ENCODE data around the gene OPA3. TPM values are rescaled to one million over a fixed set of nuclear protein-coding genes. Genes with fewer than 3 reads are reported as not detected.

OPA3 gene
- total RNA-seq, 2 experiments from 2014 or later: 13.7 to 14.3 TPM

- intact Hi-C loops (cut with micrococcal nuclease): loop anchor here (10.0 kb wide), 1 partner anchor 47 kb away; no protein-coding TSS in a partner anchor
- DNase-seq: no peak
- H3K9me3 Mint-ChIP-seq: no peaks in the 10 kb centered on the region
- peaks cover 7% of the 10 kb centered on the region for H3K4me1 Mint-ChIP-seq (ENCODE audit: low read depth)
- H3K4me3 Mint-ChIP-seq: no peak overlapping the region
- CTCF ChIA-PET: interaction anchor here (1.0 to 1.7 kb wide), 4 partner anchors 14 to 43 kb away, joined by 3 to 11 read pairs (median 4); no protein-coding TSS in a partner anchor
- TF ChIP-seq CTCF (IDR thresholded peaks at IDR 0.05): no peak
- no peaks in the 10 kb centered on the region for H3K27me3 Mint-ChIP-seq
- H3K27ac Mint-ChIP-seq: no peak overlapping the region
- POLR2A ChIA-PET: interaction anchor here (0.7 kb wide), 1 partner anchor 90 kb away, joined by 4 read pairs; no protein-coding TSS in a partner anchor
- H3K36me3 Mint-ChIP-seq (ENCODE audit: low read depth): peaks cover 2% of the 10 kb centered on the region
- ATAC-seq: no peak
Observed at GRCh38 chr19:45571457-45572220, 13.0 kb downstream of the OPA3 start.

DNA sequence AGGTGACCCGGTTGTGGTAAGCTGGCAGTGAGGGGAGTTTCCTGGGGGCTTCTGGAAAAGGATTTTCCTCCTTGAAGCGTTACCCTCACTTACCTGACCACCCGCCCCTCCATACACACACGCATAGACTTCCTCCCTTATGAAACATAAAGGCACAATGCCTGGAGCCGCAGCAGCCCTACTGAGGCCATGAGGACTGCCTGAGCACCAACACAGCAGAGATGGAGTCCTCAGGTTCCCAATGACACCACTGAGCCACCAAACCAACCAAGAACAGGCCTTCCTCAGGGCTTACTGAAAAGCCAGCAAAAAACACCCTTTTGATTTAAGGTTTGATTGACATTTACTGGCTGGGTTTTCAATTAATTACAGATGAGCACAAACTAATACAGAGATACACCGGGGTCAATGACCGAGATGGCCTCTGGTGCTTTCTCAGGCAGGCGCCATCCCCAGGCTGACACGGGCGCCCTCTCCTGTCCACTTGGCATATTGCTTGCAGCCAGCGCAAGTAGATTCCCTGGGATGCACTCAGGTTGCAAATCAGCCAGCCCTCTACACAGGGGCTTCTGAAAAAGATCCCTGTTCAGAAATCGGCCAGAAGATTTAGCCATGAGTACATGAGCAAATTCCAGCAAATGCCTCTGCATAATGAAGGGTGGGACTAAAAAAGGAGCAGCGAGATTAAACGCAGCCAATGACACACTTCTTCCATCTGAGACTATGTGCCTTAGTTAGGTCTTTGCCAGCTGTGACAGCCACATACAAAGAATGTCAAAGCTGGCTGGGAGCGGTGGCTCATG is 14.8 kb downstream of the OPA3 start:
- no peak overlapping the region for H3K27ac Mint-ChIP-seq
- POLR2A ChIA-PET: no interaction called here

GRCh38 chr19:45568732-45569131 is 15.9 kb downstream of the OPA3 start:
- intact Hi-C loops (cut with micrococcal nuclease): no loop called here

More for the DNA sequence above, 14.8 kb downstream of the OPA3 start:
- intact Hi-C loops (cut with micrococcal nuclease): loop anchor here (10.0 kb wide), 1 partner anchor 45 kb away; no protein-coding TSS in a partner anchor
- H3K4me3 Mint-ChIP-seq: no peak overlapping the region
- no peaks in the 10 kb centered on the region for H3K27me3 Mint-ChIP-seq
- CTCF ChIA-PET: interaction anchor here (0.9 to 3.6 kb wide), 4 partner anchors 8 to 23 kb away, joined by 3 to 25 read pairs (median 3); no protein-coding TSS in a partner anchor
- DNase-seq (peak; percentile 81), ATAC-seq (peak; percentile 91)
- peaks cover 7% of the 10 kb centered on the region for H3K4me1 Mint-ChIP-seq (ENCODE audit: low read depth)
- no peaks in the 10 kb centered on the region for H3K9me3 Mint-ChIP-seq
- TF ChIP-seq CTCF (IDR thresholded peaks at IDR 0.05): peak; percentile 72
- peaks cover 2% of the 10 kb centered on the region for H3K36me3 Mint-ChIP-seq (ENCODE audit: low read depth)

GRCh38 chr19:45567609-45568008 is 17.0 kb downstream of the OPA3 start:
- H3K4me3 Mint-ChIP-seq: no peak overlapping the region
- no peak for ATAC-seq
- peaks cover 23% of the 10 kb centered on the region for H3K4me1 Mint-ChIP-seq (ENCODE audit: low read depth)
- ChIA-PET CTCF (interaction anchor here (1.6 to 3.6 kb wide), 2 partner anchors 10 to 82 kb away, joined by 5 to 25 read pairs; no protein-coding TSS in a partner anchor), POLR2A (no interaction called here)
- no peak for DNase-seq
- H3K27ac Mint-ChIP-seq: no peak overlapping the region
- no peaks in the 10 kb centered on the region for H3K27me3 Mint-ChIP-seq
- intact Hi-C loops (cut with micrococcal nuclease): no loop called here
- TF ChIP-seq CTCF (IDR thresholded peaks at IDR 0.05): no peak
- no peaks in the 10 kb centered on the region for H3K9me3 Mint-ChIP-seq
- peaks cover 5% of the 10 kb centered on the region for H3K36me3 Mint-ChIP-seq (ENCODE audit: low read depth)

More at GRCh38 chr19:45568732-45569131, 15.9 kb downstream of the OPA3 start:
- no peak for DNase-seq
- Mint-ChIP-seq H3K4me1 (ENCODE audit: low read depth) (peaks cover 16% of the 10 kb centered on the region), H3K9me3 (no peaks in the 10 kb centered on the region), H3K27me3 (no peaks in the 10 kb centered on the region), H3K4me3 (no peak overlapping the region), H3K36me3 (ENCODE audit: low read depth) (peaks cover 2% of the 10 kb centered on the region), H3K27ac (no peak overlapping the region)
- ChIA-PET CTCF (interaction anchor here (1.6 to 3.6 kb wide), 2 partner anchors 11 to 83 kb away, joined by 5 to 25 read pairs; no protein-coding TSS in a partner anchor), POLR2A (no interaction called here)
- no peak for TF ChIP-seq CTCF (IDR thresholded peaks at IDR 0.05)
- ATAC-seq: no peak
